Gastroesophageal sphincter (tissue), 4 donors: ENCODE results near the gene TEC. TPM values are rescaled to one million over a fixed set of nuclear protein-coding genes. Genes with fewer than 3 reads are reported as not detected.

Experiments
- ATAC-seq: fragments of 150-250 bp; one replicate; pipeline ENCODE4 v1.9.1; 2016; ENCODE audit warnings: mild to moderate bottlenecking, moderate library complexity
- H3K27ac ChIP-seq, 4 donors: fragments of 200-600 bp; sonication (generic) in 3 of 4; 1 replicate in 3 of 4; 2 replicates in 1 of 4; pipeline ENCODE4 v1.5.1; 2016 to 2019
- H3K27me3 ChIP-seq: fragments of 200-600 bp; sonication (generic); one replicate; pipeline ENCODE4 v1.5.1; 2019
- H3K36me3 ChIP-seq, 2 donors: fragments of 200-600 bp; sonication (generic); one replicate each; pipeline ENCODE4 v1.5.1; 2019; ENCODE audit warnings: control low read depth in 1 of 2
- H3K4me1 ChIP-seq, 3 donors: fragments of 200-600 bp; sonication (generic); 1 replicate in 2 of 3; 2 replicates in 1 of 3; pipeline ENCODE4 v1.5.1; 2016 to 2019; ENCODE audit warnings: control low read depth in 2 of 3
- H3K4me3 ChIP-seq, 2 donors: fragments of 200-600 bp; sonication (generic); one replicate each; pipeline ENCODE4 v1.5.1; 2019; ENCODE audit warnings: mild to moderate bottlenecking in 1 of 2, moderate library complexity in 1 of 2
- H3K9me3 ChIP-seq, 3 donors: fragments of 200-600 bp; sonication (generic); one replicate each; pipeline ENCODE4 v1.5.1; 2017 to 2019; ENCODE audit warnings: control low read depth in 2 of 3
- EP300 ChIP-seq: sonication (generic); formaldehyde crosslinking; IDR thresholded peaks from one replicate; pipeline ENCODE4 v1.6.1; 2017; ENCODE audit warnings: antibody characterized with exemption, mild to moderate bottlenecking
- POLR2A ChIP-seq, 2 donors: fragments of 450-650 bp; IDR thresholded peaks; one replicate each; pipeline ENCODE4 v1.6.1; 2017; ENCODE audit warnings: antibody characterized with exemption in 2 of 2, mild to moderate bottlenecking in 2 of 2, moderate library complexity in 1 of 2
- POLR2AphosphoS5 ChIP-seq: sonication (generic); formaldehyde crosslinking; IDR thresholded peaks from one replicate; pipeline ENCODE4 v1.6.1; 2017; ENCODE audit warnings: antibody characterized with exemption
- WGBS, 2 donors: methylation state at CpG; one replicate each; pipeline ENCODE4 v1.1.5; 2018; ENCODE audit warnings: low coverage in 1 of 2; 5-methylcytosine and 5-hydroxymethylcytosine counted together
- total RNA-seq, 4 donors: library from RNA; depleted of rRNA; stranded (reverse); fragments of >200 nt; gene quantifications; one replicate each; pipeline ENCODE4 v1.1.0, GENCODE V29; 2016
- TF ChIP-seq, protein P1 (sequence below), 4 experiments: fragments of 200-600 bp in 2 of 4; fragments of 450-650 bp in 2 of 4; sonication (generic) in 1 of 4; IDR thresholded peaks; one replicate each; pipeline ENCODE4 v1.5.1; 2017 to 2019; ENCODE audit warnings: antibody characterized with exemption in 4 of 4, mild to moderate bottlenecking in 2 of 4, moderate library complexity in 2 of 4

TEC gene
- total RNA-seq, 4 donors from 2014 or later, result 1.9 to 6.5 (median 3.1) TPM

DNA sequence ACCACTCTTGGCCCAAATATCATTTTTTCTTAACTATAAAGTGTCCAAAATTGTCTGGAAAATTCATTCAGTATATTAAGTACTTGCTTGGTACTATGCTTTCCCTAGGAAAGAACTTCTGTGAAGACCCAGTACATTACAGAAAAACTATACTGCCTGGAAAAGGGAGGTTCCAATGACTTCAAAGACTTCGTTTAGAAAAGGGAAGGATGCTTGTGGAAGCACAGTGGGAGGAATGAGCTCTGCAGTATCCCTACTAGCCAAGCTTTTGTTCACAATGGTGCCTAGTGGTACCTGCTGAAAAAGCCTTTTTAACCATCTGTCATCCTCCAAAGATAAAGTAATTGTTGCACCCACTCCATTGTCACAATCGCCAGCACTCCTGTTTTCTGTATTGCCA lies 7.2 kb downstream of the TEC start:
- Histone ChIP-seq H3K4me3 (no peak overlapping the region), H3K36me3 (no peaks in the 10 kb centered on the region), H3K27ac (no peak overlapping the region), H3K4me1 (no peaks in the 10 kb centered on the region), H3K9me3 (no peaks in the 10 kb centered on the region), H3K27me3 (no peaks in the 10 kb centered on the region)
- no peak for ATAC-seq
- no peak for TF ChIP-seq POLR2AphosphoS5
- TF ChIP-seq POLR2A (IDR thresholded peaks at IDR 0.05), result no peak
- TF ChIP-seq, protein P1, sequence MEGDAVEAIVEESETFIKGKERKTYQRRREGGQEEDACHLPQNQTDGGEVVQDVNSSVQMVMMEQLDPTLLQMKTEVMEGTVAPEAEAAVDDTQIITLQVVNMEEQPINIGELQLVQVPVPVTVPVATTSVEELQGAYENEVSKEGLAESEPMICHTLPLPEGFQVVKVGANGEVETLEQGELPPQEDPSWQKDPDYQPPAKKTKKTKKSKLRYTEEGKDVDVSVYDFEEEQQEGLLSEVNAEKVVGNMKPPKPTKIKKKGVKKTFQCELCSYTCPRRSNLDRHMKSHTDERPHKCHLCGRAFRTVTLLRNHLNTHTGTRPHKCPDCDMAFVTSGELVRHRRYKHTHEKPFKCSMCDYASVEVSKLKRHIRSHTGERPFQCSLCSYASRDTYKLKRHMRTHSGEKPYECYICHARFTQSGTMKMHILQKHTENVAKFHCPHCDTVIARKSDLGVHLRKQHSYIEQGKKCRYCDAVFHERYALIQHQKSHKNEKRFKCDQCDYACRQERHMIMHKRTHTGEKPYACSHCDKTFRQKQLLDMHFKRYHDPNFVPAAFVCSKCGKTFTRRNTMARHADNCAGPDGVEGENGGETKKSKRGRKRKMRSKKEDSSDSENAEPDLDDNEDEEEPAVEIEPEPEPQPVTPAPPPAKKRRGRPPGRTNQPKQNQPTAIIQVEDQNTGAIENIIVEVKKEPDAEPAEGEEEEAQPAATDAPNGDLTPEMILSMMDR (IDR thresholded peaks at IDR 0.05), result no peak
- no peak for TF ChIP-seq EP300
- 73 to 100% methylated on average over 1 to 2 of the region's 2 CpGs for WGBS, 2 donors

DNA sequence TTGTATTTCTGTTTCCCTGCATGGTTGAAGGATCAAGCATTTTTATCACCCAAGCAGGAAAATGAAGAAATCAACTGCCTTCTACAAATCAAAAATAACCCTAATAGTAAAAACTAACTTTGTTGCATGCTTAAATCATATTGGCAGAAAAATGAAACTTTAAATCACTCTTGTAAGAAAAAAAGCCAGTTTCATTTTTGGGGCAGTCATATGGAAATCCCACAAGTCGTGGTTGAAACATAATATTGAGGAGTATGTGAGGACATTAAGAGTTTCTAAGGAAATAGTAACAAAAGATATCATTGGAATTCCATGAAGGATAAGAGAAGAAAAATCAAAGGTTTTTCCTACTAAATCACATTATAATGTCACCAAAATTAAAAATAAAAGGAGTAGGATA lies 8.4 kb downstream of the TEC start:
- WGBS, 2 donors, result 12 to 57% methylated on average over 1 of the region's 1 CpG
- Histone ChIP-seq H3K27me3 (no peaks in the 10 kb centered on the region), H3K27ac (no peak overlapping the region), H3K36me3 (no peaks in the 10 kb centered on the region), H3K4me1 (no peaks in the 10 kb centered on the region), H3K4me3 (no peak overlapping the region), H3K9me3 (no peaks in the 10 kb centered on the region)
- no peak for ATAC-seq
- TF ChIP-seq POLR2A (IDR thresholded peaks at IDR 0.05) (no peak), POLR2AphosphoS5 (no peak)

DNA sequence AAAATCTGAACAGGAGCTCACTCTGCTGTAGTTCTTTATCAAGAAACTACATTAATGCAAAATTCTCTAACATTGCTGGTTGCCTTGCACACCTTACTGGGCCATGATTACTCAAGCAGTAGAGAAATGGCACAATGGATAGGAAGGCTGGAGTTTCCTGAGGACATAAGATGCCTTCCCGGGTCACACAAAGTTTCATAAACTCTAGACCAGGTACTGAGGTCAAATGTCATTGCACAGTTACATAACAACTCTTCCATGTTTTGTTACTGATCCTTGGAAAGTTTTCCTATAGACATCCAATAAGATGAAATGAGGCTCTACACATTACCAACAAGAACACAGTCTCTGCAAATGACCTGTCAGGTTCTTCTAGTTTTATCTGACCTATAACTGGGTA lies 9.9 kb downstream of the TEC start:
- 64 to 100% methylated on average over 1 of the region's 1 CpG for WGBS, 2 donors
- ATAC-seq, result no peak
- TF ChIP-seq POLR2A (IDR thresholded peaks at IDR 0.05) (no peak), EP300 (no peak), POLR2AphosphoS5 (no peak)
- TF ChIP-seq, protein P1 (IDR thresholded peaks at IDR 0.05), result no peak

DNA sequence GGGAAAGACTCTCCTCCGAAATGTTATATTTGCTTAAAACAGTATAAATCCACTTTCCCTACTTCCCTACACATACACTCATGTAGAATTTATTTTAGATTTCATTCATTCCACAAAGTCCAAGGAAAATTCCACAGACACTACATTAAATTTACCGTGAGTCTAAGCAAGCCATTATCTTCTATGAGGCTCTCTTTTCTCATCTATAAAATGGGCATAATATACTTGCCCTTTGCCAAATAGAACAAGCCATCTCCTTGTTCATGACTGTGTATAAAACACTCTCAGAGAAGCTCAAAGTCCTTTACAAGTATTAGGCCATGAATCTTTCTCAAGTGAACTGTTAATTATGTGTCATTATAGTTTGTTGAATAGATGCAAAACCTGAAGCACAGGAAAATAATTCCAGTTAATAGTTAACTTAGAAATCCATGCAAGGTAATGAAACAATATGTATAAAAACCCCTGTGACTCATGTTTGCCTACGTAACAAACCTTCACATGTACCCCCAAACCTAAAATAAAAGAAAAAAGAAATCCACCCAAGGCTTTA lies 10.7 kb downstream of the TEC start:
- Histone ChIP-seq H3K9me3 (no peaks in the 10 kb centered on the region), H3K36me3 (no peaks in the 10 kb centered on the region), H3K4me3 (no peak overlapping the region), H3K4me1 (peaks cover 0 to 7% (median 0%) of the 10 kb centered on the region in 3 donors), H3K27ac (no peak overlapping the region), H3K27me3 (no peaks in the 10 kb centered on the region)
- 86 to 100% methylated on average over 3 of the region's 3 CpGs for WGBS, 2 donors
- TF ChIP-seq POLR2A (IDR thresholded peaks at IDR 0.05) (no peak), EP300 (no peak), POLR2AphosphoS5 (no peak)
- TF ChIP-seq, protein P1 (IDR thresholded peaks at IDR 0.05), result no peak
- ATAC-seq, result no peak

More for the DNA sequence above, 9.9 kb downstream of the TEC start:
- no peaks in the 10 kb centered on the region for H3K27me3 ChIP-seq
- H3K4me3 ChIP-seq, result no peak overlapping the region
- H3K9me3 ChIP-seq, result no peaks in the 10 kb centered on the region
- peaks cover 0 to under 1% (median 0%) of the 10 kb centered on the region in 3 donors for H3K4me1 ChIP-seq
- no peak overlapping the region for H3K27ac ChIP-seq
- no peaks in the 10 kb centered on the region for H3K36me3 ChIP-seq

DNA sequence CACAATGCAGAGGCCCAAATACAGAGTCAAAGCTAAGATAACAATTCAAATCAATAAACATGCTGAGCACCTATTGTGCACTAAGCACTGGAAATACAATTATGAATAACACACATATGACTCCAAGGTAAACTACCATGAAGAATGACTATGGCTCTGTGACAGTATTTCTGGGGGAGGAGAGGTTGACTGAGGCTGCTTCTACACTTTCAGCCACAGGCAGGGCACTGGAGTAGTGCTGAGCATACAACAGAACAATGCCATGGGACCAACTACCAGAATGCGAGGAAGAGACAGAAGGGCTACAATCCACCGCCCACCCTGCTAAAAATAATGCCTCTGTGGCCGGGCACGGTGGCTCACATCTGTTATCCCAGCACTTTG lies 13.7 kb downstream of the TEC start:
- WGBS, 2 donors, result 84% methylated on average over 4 of the region's 4 CpGs; no CpG with 5 or more reads in 1 of the 2 donors
- H3K4me3 ChIP-seq, result no peak overlapping the region
- H3K36me3 ChIP-seq, result no peaks in the 10 kb centered on the region
- TF ChIP-seq POLR2A (IDR thresholded peaks at IDR 0.05) (no peak), EP300 (no peak), POLR2AphosphoS5 (no peak)
- TF ChIP-seq, protein P1 (IDR thresholded peaks at IDR 0.05), result no peak
- H3K27ac ChIP-seq, result no peak overlapping the region
- no peaks in the 10 kb centered on the region for H3K27me3 ChIP-seq
- no peaks in the 10 kb centered on the region for H3K9me3 ChIP-seq
- peaks cover 0 to 7% (median 0%) of the 10 kb centered on the region in 3 donors for H3K4me1 ChIP-seq
- no peak for ATAC-seq
